GM23338 (cell line): ENCODE measurements around the gene POMP. TPM values are rescaled to one million over a fixed set of nuclear protein-coding genes. Genes with fewer than 3 reads are reported as not detected.

Source experiments
- ATAC-seq: fragments of 200-7000 bp; cut with Tn5 transposase; 3 replicates; pipeline ENCODE4 v1.9.1; 2020
- DNase-seq: peaks from one replicate; pipeline ENCODE4 v3.0.0-alpha.2; 2015; ENCODE audit warnings: low spot score
- H2AFZ ChIP-seq: fragments of 200-600 bp; sonication (generic); 2 replicates; pipeline ENCODE4 v1.8.0; 2016; ENCODE audit warnings: antibody characterized with exemption, mild to moderate bottlenecking, moderate library complexity
- H3F3A ChIP-seq: fragments of 200-600 bp; sonication (generic); replicated peaks from 2 replicates; pipeline ENCODE4 v1.8.0; 2017; ENCODE audit warnings: antibody characterized with exemption, mixed run types, low read depth
- H3K27ac ChIP-seq: fragments of 200-600 bp; sonication (generic); 2 replicates; pipeline ENCODE4 v1.6.1; 2016; ENCODE audit warnings: low read depth
- H3K27me3 ChIP-seq: fragments of 200-600 bp; sonication (generic); 2 replicates; pipeline ENCODE4 v1.8.0; 2016; ENCODE audit warnings: mild to moderate bottlenecking, mixed run types, moderate library complexity; ENCODE audit not compliant: insufficient read depth
- H3K36me3 ChIP-seq: fragments of 200-600 bp; sonication (generic); 2 replicates; pipeline ENCODE4 v1.8.0; 2016; ENCODE audit warnings: mild to moderate bottlenecking; ENCODE audit not compliant: insufficient read depth
- H3K4me1 ChIP-seq: fragments of 200-600 bp; sonication (generic); 2 replicates; pipeline ENCODE4 v1.8.0; 2016; ENCODE audit warnings: mild to moderate bottlenecking, moderate library complexity; ENCODE audit not compliant: insufficient read depth
- H3K4me2 ChIP-seq: fragments of 200-600 bp; sonication (generic); 2 replicates; pipeline ENCODE4 v1.7.1; 2017; ENCODE audit warnings: mixed run types
- H3K4me3 ChIP-seq: fragments of 200-600 bp; sonication (generic); 2 replicates; pipeline ENCODE4 v1.6.1; 2016; ENCODE audit warnings: mixed run types
- H3K79me2 ChIP-seq: fragments of 200-600 bp; sonication (generic); replicated peaks from 2 replicates; pipeline ENCODE4 v1.8.0; 2017; ENCODE audit warnings: mild to moderate bottlenecking; ENCODE audit not compliant: insufficient read depth
- H3K9me2 ChIP-seq: fragments of 200-600 bp; sonication (generic); 2 replicates; pipeline ENCODE4 v1.8.0; 2017; ENCODE audit not compliant: insufficient read depth
- H4K20me1 ChIP-seq: fragments of 200-600 bp; sonication (generic); replicated peaks from 2 replicates; pipeline ENCODE4 v1.8.0; 2017; ENCODE audit warnings: mild to moderate bottlenecking; ENCODE audit not compliant: insufficient read depth
- H3K27ac Mint-ChIP-seq: 2 replicates; pipeline ENCODE4 v1.8.0; 2020; ENCODE audit warnings: inconsistent platforms, mild to moderate bottlenecking, moderate library complexity, mixed read lengths
- H3K27me3 Mint-ChIP-seq: 3 replicates; pipeline ENCODE4 v1.8.0; 2022; ENCODE audit warnings: low read depth, mild to moderate bottlenecking, moderate library complexity, mixed read lengths, inconsistent platforms; ENCODE audit not compliant: insufficient read depth, poor library complexity
- H3K36me3 Mint-ChIP-seq: 3 replicates; pipeline ENCODE4 v1.8.0; 2021; ENCODE audit warnings: low read depth, mild to moderate bottlenecking, inconsistent platforms, moderate library complexity, mixed read lengths
- H3K4me1 Mint-ChIP-seq: 3 replicates; pipeline ENCODE4 v1.8.0; 2020; ENCODE audit warnings: mild to moderate bottlenecking, inconsistent platforms, mixed read lengths
- H3K4me3 Mint-ChIP-seq: 3 replicates; pipeline ENCODE4 v1.8.0; 2021; ENCODE audit warnings: moderate library complexity, mild to moderate bottlenecking, inconsistent platforms, mixed read lengths
- H3K9me3 Mint-ChIP-seq: 3 replicates; pipeline ENCODE4 v1.8.0; 2020; ENCODE audit warnings: moderate library complexity, mild to moderate bottlenecking, inconsistent platforms, mixed read lengths
- CREB1 ChIP-seq: fragments of 250-450 bp; sonication (Bioruptor Pico); IDR thresholded peaks from 2 replicates; pipeline ENCODE4 v1.5.0; 2020; ENCODE audit warnings: low read depth, mild to moderate bottlenecking, moderate library complexity
- EZH2 ChIP-seq: fragments of 200-600 bp; sonication (generic); IDR thresholded peaks from one replicate; pipeline ENCODE4 v1.8.0; 2017; ENCODE audit warnings: antibody characterized with exemption, mild to moderate bottlenecking, low read depth; ENCODE audit not compliant: unreplicated experiment
- EZH2phosphoT487 ChIP-seq: fragments of 200-600 bp; sonication (generic); IDR thresholded peaks from one replicate; pipeline ENCODE4 v1.8.1; 2018; ENCODE audit warnings: antibody characterized with exemption; ENCODE audit not compliant: unreplicated experiment
- JUNB ChIP-seq: IDR thresholded peaks from one replicate; pipeline ENCODE4 v1.6.1; 2016; ENCODE audit warnings: antibody characterized with exemption; ENCODE audit not compliant: unreplicated experiment
- NANOG ChIP-seq: IDR thresholded peaks from 2 replicates; pipeline ENCODE4 v1.6.1; 2016; ENCODE audit warnings: antibody characterized with exemption, borderline replicate concordance
- ZNF114 ChIP-seq: fragments of 250-450 bp; sonication (Bioruptor Pico); IDR thresholded peaks from 2 replicates; pipeline ENCODE4 v1.5.0; 2020; ENCODE audit warnings: mild to moderate bottlenecking, moderate library complexity
- polyA plus RNA-seq: library from polyadenylated mRNA; unstranded; fragments of >200 nt; fragmentation: Nextera tagmentation; extraction: Ambion mirVana; gene quantifications from 2 replicates; pipeline ENCODE4 v1.2.1, GENCODE V29; 2016
- total RNA-seq: library from RNA; depleted of rRNA; stranded (reverse); fragments of >200 nt; shearing (Covaris generic); gene quantifications from 2 replicates; pipeline ENCODE4 v1.2.3, GENCODE V29; 2014
- TF ChIP-seq, protein P1 (sequence below): fragments of 250-450 bp; sonication (Bioruptor Pico); IDR thresholded peaks from 2 replicates; pipeline ENCODE4 v1.5.0; 2020; ENCODE audit warnings: mild to moderate bottlenecking, moderate library complexity
- TF ChIP-seq, protein P2 (sequence below): IDR thresholded peaks from one replicate; pipeline ENCODE4 v1.6.1; 2018; ENCODE audit warnings: antibody characterized with exemption; ENCODE audit not compliant: unreplicated experiment

The POMP gene
- total and polyA plus RNA-seq, 2 experiments from 2014 or later: 95.9 to 446 TPM

DNA sequence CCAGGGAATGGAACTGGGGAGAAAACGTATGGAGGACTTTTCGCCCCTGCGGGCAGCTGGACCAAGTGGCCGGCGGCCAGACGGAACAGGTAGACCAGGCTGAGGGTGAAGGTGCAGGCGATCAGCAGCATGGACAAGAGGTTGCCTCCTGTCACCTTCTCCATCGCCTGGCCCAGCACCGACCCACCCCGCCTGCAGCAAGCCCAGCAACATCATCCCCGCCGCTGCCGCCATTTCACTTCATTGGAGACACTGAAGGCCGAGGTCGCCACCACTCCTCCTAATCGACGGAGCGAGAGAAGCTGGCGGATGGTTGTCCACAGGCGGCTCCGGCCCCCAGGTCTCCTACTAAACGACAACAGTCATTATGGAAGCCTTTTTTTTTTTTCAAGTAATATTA, 64.9 kb downstream of the POMP start:
- no peak overlapping the region for H2AFZ ChIP-seq
- no peak overlapping the region for H3K27ac Mint-ChIP-seq
- no peak for ATAC-seq
- peaks cover 3% of the 10 kb centered on the region; the same call in 1 of the 2 replicates for H3K9me2 ChIP-seq
- H3K4me1 ChIP-seq: no peaks in the 10 kb centered on the region
- no peaks in the 10 kb centered on the region for H3F3A ChIP-seq
- no peaks in the 10 kb centered on the region for H3K36me3 Mint-ChIP-seq
- TF ChIP-seq, protein P1, sequence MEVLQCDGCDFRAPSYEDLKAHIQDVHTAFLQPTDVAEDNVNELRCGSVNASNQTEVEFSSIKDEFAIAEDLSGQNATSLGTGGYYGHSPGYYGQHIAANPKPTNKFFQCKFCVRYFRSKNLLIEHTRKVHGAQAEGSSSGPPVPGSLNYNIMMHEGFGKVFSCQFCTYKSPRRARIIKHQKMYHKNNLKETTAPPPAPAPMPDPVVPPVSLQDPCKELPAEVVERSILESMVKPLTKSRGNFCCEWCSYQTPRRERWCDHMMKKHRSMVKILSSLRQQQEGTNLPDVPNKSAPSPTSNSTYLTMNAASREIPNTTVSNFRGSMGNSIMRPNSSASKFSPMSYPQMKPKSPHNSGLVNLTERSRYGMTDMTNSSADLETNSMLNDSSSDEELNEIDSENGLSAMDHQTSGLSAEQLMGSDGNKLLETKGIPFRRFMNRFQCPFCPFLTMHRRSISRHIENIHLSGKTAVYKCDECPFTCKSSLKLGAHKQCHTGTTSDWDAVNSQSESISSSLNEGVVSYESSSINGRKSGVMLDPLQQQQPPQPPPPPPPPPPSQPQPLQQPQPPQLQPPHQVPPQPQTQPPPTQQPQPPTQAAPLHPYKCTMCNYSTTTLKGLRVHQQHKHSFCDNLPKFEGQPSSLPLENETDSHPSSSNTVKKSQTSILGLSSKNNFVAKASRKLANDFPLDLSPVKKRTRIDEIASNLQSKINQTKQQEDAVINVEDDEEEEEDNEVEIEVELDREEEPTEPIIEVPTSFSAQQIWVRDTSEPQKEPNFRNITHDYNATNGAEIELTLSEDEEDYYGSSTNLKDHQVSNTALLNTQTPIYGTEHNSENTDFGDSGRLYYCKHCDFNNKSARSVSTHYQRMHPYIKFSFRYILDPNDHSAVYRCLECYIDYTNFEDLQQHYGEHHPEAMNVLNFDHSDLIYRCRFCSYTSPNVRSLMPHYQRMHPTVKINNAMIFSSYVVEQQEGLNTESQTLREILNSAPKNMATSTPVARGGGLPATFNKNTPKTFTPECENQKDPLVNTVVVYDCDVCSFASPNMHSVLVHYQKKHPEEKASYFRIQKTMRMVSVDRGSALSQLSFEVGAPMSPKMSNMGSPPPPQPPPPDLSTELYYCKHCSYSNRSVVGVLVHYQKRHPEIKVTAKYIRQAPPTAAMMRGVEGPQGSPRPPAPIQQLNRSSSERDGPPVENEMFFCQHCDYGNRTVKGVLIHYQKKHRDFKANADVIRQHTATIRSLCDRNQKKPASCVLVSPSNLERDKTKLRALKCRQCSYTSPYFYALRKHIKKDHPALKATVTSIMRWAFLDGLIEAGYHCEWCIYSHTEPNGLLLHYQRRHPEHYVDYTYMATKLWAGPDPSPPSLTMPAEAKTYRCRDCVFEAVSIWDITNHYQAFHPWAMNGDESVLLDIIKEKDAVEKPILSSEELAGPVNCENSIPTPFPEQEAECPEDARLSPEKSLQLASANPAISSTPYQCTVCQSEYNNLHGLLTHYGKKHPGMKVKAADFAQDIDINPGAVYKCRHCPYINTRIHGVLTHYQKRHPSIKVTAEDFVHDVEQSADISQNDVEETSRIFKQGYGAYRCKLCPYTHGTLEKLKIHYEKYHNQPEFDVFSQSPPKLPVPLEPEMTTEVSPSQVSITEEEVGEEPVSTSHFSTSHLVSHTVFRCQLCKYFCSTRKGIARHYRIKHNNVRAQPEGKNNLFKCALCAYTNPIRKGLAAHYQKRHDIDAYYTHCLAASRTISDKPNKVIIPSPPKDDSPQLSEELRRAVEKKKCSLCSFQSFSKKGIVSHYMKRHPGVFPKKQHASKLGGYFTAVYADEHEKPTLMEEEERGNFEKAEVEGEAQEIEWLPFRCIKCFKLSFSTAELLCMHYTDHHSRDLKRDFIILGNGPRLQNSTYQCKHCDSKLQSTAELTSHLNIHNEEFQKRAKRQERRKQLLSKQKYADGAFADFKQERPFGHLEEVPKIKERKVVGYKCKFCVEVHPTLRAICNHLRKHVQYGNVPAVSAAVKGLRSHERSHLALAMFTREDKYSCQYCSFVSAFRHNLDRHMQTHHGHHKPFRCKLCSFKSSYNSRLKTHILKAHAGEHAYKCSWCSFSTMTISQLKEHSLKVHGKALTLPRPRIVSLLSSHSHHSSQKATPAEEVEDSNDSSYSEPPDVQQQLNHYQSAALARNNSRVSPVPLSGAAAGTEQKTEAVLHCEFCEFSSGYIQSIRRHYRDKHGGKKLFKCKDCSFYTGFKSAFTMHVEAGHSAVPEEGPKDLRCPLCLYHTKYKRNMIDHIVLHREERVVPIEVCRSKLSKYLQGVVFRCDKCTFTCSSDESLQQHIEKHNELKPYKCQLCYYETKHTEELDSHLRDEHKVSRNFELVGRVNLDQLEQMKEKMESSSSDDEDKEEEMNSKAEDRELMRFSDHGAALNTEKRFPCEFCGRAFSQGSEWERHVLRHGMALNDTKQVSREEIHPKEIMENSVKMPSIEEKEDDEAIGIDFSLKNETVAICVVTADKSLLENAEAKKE (CRISPR knock-in tag): no peak
- TF ChIP-seq JUNB: no peak
- TF ChIP-seq EZH2: no peak
- TF ChIP-seq EZH2phosphoT487: no peak
- TF ChIP-seq ZNF114: no peak
- TF ChIP-seq, protein P2, sequence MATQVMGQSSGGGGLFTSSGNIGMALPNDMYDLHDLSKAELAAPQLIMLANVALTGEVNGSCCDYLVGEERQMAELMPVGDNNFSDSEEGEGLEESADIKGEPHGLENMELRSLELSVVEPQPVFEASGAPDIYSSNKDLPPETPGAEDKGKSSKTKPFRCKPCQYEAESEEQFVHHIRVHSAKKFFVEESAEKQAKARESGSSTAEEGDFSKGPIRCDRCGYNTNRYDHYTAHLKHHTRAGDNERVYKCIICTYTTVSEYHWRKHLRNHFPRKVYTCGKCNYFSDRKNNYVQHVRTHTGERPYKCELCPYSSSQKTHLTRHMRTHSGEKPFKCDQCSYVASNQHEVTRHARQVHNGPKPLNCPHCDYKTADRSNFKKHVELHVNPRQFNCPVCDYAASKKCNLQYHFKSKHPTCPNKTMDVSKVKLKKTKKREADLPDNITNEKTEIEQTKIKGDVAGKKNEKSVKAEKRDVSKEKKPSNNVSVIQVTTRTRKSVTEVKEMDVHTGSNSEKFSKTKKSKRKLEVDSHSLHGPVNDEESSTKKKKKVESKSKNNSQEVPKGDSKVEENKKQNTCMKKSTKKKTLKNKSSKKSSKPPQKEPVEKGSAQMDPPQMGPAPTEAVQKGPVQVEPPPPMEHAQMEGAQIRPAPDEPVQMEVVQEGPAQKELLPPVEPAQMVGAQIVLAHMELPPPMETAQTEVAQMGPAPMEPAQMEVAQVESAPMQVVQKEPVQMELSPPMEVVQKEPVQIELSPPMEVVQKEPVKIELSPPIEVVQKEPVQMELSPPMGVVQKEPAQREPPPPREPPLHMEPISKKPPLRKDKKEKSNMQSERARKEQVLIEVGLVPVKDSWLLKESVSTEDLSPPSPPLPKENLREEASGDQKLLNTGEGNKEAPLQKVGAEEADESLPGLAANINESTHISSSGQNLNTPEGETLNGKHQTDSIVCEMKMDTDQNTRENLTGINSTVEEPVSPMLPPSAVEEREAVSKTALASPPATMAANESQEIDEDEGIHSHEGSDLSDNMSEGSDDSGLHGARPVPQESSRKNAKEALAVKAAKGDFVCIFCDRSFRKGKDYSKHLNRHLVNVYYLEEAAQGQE: no peak
- no peak for TF ChIP-seq NANOG
- TF ChIP-seq CREB1 (CRISPR knock-in tag): no peak
- H3K4me3 ChIP-seq: no peak overlapping the region
- no peak overlapping the region for H3K4me3 Mint-ChIP-seq
- H4K20me1 ChIP-seq: no peaks in the 10 kb centered on the region
- H3K9me3 Mint-ChIP-seq: no peaks in the 10 kb centered on the region
- H3K4me2 ChIP-seq: no peak overlapping the region
- DNase-seq: no peak
- peaks cover 4% of the 10 kb centered on the region for H3K4me1 Mint-ChIP-seq
- peaks cover 6% of the 10 kb centered on the region; the same call in 1 of the 2 replicates for H3K27me3 ChIP-seq
- no peaks in the 10 kb centered on the region for H3K79me2 ChIP-seq
- no peak overlapping the region for H3K27ac ChIP-seq
- no peaks in the 10 kb centered on the region for H3K36me3 ChIP-seq
- peaks cover 7% of the 10 kb centered on the region for H3K27me3 Mint-ChIP-seq
